Stimulated activated CD8-positive, alpha-beta memory T cell treated with anti-CD3 and anti-CD28 coated beads, Interleukin-15, amount 100 ng/mL, for 24 hours (primary cell): ENCODE results near the gene EPC2.
"Not testable (repeated sequence)": the region's sequence is repeated elsewhere in the genome, so short reads cannot be mapped to it uniquely, and the experiment has no call there.

Experiments
- DNase-seq: peaks from one replicate; pipeline ENCODE4 v3.0.0-alpha.2; 2020; ENCODE audit warnings: low read depth

EPC2 gene

DNA sequence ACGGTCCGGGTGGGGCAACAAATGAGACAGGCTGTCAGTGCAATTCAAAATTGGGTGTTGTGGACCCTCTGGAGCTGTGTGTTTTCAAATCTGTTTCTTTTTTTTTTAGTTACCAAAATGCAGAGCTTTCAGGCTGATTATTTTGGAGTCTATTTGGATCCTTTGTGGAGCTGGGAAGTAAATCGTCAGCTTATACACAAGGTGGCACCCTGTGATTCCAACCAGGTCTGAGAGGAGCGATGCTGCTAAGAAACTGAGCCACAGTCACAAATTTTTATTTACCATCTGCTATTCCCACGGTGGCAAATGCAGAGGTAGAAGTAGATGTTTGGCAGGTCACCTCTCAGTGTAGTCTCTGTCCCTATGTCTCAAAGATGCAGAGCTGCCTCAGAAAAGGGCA, 3.8 kb upstream of the EPC2 start:
- no peak for DNase-seq

DNA sequence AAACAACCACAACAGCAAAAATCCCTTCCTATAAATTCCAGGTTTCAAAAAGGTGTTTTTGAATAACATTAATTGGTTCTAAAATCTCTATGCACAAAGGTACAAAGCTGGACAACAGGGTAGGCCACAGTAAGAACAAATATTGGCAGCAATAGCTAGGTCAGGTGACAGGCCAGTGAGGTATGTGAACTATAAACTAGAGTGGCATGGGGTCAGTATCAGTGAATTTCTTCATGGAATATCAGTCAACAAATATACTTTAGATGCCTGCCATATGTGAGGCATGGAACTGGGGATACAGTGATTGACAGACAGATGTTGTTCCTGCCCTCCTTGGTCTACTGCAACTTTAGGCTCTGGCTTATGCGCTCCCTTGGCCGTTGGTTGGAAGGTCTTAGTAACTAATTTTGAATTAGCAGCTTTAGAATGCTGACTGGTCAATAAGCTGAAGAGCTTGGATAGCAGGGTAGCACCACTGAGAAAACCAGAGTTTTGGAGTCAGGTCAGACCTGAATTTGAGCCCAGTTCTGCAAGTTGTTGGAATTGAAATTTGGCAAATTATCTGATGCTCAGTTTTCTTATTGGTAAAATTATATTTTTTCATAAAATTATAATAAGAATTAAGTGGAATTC, 2.3 kb upstream of the EPC2 start:
- DNase-seq: no peak

DNA sequence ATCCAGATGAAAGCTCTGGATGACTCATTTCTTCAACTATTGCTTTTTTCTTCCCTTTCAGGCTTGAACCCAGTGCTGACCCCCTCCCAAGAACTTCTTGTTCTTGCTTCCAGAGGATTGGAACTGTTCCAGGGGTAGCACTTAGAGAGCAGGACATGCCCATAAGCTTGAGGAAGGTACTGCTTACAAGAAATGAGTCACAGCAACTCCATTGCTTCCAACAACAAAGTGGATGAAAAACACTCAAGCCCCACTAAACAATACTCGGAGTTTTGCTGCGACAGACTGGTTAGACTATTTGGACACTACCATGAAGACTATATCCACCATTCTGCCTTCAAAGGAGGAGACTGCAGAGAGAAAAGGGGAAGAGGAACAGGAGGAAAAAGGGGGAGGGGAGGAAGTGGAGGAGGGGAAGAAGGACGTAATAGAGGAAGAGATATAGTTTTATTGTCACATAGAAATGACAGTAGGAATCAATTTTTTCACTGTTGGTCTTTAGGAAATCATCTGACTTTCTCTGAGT, 1.6 kb upstream of the EPC2 start:
- DNase-seq: no peak

DNA sequence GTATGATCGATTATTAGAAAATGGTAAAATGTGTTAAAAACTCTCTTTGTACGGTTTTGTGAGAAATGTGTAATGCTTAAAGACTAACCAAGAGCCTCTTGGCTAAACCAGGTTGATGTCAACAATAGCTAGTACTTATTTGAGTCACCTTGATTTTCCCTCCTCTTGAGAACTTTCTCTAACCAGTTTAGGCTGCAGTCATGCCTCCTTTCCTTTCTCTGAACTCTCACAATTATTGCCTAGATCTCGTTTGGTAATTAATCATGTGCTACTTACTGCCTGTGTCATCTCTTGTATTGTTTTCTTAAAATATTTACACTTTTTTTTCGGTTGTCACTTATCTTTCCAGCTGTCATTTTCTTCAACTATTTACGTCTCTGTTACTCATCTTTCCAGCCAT, 1.1 kb upstream of the EPC2 start:
- no peak for DNase-seq

DNA sequence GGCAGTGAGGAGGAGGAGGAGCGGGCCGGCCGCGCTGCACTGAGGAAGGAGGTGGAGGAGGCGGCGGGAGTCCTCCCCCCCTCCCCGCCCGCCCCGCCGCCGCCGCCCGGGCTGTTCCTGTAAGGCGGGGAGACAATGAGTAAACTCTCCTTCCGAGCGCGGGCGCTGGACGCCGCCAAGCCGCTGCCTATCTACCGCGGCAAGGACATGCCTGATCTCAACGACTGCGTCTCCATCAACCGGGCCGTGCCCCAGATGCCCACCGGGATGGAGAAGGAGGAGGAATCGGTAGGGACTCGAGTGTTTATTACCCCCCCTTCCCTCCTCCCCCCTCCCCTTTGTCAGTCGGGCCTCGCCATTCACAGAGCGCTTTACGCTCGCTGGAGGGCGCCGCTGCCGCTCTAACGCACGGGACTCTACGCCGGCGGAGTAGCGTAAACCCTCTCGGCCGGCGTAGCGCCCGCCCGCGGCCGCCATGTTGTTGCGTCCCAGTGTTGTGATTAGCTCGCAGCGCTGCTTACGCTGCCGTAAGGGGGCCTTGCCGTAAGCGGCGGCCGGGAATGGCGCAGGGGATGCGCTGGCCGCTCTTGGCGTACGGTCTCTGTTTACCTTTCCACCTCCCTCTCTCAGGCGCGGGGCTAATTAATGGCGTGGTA, 460 bp downstream of the EPC2 start:
- DNase-seq: peak; percentile 95

DNA sequence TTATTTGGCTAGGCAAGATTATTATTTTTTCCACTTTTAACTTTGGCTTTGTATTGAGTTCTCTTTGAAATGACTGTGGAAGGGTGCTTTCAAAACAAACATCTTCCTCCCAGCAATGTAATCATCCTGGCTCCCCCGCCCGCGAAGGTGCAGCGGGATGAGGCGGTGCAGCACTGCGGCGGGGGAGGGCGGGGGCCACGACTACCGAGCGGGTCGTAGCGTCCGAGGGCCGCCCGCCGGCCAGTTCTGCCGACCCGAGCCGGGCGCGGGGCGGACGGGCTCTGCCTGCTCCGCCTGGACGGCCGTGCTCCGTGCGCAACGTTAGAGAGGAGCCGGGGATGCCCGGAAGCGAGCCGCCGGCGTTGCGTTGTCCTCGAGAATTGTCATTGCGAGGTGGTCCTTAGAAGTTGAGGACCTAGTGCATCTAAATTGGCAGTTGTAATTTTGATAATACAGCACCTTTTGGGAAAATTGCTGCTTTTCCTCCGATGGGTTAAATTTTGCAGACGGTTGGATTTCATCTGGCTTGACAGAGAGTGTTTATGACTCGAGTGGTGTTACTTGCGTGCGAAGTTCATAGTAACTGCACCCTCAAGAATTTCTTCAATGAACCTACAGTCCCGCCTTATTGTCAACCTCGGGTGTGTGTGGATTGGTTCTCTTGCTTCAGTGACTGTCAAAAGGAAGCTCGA, 1.1 kb downstream of the EPC2 start:
- DNase-seq: peak; percentile 18

DNA sequence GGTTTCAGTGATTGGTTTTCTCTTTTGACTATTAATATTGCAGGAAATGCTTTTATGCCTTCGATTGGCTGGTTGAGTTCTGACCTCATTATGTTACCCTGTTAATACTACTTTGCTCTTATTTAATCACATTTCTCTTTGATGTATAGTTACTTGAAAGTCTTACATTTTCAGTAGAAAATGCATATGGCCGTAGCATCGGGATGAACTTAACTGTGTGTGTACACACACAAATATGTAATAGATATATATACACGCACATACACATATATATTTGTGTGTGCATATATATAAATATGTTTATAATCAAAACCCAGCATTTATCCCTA, 1.6 kb downstream of the EPC2 start:
- no peak for DNase-seq

DNA sequence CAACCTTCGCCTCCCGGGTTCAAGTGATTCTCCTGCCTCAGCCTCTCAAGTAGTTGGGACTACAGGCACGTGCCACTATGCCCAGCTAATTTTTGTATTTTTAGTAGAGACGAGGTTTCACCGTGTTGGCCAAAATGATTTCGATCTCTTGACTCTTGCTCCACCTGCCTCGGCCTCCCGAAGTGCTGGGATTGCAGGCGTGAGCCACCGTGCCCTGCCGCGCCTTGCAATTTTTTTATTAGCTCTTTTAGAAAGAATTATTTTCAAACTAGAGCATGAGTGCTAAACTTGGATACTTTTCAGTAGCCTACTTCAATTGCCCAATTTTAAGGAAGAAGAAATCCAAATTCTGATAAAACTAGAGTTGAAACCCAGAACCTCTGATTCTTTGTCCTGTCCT, 3.2 kb downstream of the EPC2 start:
- DNase-seq: not testable (repeated sequence)

DNA sequence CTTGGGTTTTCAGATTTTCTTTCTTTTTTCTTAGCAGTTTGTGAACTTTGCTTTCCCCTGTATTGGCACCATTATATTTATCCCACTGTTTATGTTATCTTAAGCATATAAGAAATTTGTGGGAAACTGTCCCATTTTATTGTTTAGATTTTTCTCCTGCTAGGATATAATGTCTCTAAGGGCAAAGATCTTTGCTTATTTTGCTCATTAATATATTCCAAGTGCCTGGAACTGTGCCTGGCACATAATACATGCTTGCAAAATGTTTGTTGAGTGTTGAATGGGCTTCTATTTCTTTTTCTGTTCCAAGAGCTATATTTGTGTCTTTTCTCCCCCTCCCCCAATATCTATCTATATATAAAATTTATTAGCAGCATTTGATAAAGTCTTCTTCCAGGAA, 5.4 kb downstream of the EPC2 start:
- DNase-seq: no peak

DNA sequence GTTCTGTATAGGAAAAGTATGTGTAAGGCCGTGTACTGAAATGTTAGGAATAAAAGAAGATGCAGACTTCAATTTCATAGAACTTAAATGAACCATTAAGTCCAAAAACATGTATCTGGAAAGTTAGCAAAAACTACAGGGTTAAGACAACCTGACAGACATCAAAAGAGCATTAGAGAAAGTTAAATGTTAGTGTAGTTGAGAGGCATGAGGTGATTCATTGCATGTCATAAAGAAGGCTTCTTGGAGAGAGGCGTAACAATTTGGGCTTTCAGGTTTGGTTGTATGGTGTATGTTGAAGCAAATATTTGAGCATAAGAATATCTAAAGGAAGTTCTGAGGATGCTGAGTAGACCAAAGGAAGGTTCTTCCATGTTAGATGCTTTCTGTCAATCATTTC, 6.3 kb downstream of the EPC2 start:
- no peak for DNase-seq

DNA sequence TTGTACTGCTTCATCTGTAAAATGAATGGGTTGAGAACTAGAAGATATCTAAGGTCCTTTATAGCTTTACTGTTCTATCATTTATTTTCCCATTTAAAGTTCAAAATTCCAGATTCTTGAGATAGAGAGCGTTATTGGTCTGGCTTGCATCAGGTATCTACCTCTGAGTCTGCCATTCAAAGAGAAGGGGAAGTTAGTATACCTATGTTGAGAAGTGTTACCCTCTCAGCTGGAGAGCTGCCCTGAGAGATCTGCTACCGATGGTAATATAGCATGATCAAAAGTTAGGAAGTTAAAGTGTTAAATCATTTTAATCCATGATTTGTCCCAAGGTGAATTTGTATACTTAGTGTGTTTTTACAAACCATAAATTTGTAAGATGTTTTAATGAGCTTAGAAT, 7.4 kb downstream of the EPC2 start:
- no peak for DNase-seq

DNA sequence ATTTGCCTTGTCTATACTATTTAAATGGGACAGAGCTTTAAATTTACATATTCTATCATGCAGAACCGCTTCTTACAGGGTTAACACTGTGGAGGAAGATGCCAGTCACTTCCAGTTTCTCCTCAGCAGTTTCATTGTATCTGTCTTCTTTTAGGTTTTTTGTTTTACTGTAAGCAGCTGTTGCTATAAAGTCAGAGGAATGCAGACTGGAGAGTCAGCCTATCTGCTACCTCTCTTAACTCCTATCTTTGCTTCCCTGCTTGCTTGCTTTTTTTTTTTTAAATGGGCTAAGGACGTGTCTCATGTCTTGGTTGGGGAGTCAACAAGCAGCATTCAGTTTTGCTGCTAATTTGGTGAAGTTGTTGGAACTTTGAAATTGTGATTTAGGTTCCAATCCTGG, 8.9 kb downstream of the EPC2 start:
- no peak for DNase-seq

DNA sequence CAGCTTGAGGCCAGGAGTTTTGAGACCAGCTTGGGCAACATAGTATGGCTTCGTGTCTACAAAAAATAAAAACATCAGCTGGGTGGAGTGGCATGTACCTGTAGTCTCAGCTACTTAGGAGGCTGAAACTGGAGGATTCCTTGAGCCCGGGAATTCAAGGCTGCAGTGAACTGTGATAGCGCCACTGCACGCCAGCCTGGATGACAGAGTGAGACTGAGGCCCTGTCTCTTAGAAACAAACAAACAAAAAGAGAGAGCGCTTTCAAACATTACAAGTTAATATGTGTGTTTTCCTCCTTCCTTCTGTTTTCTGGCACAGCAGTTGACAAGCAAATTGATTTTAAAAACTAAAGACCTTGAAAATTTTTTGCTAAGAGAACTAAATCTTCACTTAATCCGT, 9.9 kb downstream of the EPC2 start:
- no peak for DNase-seq

DNA sequence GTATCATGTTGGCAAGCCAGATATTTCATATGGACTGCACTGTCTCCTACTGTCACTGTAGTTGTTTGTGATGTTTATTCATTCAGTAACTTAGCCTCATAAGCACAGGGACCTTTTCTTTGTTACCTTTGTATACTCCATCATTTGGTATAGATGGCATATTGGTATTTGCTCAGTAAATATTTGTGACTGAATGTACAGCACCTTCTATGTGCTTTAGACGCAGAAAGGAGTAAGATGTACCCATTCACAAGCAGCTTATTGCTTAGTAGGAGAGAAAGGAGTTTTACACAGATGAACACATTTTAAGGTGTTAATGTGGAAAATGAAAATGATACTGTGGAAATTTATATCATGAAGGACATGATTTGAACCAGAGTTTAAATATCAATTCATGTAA, 12.0 kb downstream of the EPC2 start:
- no peak for DNase-seq

DNA sequence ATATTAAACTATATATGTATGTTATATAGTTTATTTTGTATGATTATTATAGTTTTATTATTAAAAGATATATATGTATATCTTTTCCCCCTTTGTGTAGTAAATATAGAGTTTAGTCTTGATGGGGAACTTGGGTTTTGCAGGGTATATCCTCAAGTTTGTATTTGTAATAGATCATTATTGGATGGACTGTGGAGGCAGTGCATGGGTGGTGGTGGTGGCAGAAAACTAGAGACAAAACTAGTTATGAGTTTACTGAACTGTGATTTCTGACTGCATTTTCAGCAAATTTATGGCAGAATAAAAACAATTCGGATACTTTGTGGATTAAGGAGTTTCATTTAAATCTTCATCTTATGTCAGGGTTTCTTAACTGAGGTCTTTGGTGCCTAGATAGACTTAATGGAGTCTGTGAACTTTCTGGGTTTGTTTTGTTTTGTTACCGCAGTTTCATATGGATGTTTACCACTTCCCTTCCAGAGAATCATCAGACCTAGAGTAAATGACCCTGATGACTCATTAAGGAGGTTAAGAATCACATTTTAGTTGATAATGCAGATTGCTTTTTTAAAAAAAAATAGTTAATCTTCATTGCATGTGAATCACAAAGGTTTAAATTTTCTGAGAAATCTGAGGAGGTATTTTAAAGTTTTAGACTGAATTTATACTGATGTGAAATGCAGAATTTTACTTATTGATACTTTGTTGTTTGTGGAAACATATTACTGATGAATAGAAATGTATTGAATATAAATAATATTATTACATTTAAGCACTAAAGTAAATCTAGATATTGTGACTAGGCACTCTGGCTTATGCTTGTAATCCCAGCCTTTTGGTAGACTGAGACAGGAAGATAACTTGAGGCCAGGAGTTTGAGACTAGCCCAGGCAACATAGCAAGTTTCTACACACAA, 14.5 kb downstream of the EPC2 start:
- no peak for DNase-seq

DNA sequence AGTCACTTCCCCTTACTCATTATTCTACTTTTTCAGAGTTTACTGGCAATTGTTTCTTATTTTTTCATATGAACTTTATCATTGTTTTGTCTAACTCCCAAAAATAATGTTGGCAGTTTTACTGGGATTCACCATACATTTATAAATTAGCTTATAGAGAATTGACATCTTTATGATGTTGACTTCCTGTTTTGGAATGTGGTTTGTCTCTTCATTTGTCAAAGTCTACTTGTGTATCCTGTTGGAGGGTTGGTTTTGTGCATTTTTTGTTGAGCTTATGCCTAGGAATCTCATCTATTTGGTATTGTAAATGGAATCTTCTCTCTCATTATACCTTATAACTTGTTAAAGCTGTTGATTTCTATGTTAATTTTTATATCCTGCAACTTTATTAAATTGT, 16.4 kb downstream of the EPC2 start:
- no peak for DNase-seq

DNA sequence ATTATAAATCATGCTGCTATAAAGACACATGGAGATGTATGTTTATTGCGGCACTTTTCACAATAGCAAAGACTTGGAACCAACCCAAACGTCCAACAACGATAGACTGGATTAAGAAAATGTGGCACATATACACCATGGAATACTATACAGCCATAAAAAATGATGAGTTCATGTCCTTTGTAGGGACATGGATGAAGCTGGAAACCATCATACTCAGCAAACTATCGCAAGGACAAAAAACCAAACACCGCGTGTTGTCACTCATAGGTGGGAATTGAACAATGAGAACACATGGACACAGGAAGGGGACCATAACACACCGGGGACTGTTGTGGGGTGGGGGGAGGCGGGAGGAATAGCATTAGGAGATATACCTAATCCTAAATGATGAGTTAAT, 17.8 kb downstream of the EPC2 start:
- DNase-seq: not testable (repeated sequence)

DNA sequence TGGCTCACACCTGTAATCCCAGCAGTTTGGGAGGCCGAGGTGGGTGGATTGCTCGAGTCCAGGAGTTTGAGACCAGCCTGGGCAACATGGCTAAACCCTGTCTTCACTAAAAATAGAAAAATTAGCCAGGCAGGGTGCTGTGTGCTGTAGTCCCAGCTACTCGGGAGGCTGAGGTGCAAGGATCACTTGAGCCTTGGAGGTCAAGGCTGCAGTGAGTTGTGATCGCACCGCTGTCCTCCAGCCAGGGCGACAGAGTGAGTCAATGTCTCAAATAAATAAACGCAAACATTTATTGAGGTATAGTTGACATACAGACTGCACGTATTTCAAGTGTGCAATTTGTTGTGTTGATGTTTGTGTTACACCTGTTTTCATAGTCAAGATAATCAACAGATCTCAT, 19.7 kb downstream of the EPC2 start:
- no peak for DNase-seq

DNA sequence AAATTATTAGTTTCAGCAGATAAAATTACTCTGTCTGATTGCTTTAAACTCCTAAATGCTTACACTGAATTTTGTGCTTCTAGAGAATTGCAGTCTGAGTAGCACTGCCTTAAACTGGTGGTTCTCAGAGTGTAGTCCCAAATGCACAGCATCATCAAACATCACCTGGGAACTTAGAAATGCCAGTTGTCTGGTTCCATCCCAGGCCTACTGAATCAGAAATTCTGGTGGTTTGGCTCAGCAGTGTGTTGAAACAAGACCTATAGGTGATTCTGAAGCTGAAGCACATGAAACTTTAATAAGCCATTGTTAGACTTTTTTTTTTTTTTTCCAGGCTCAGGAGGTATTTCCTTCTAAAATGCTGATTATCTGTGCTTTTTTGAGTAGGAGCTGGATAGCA, 22.0 kb downstream of the EPC2 start:
- no peak for DNase-seq

DNA sequence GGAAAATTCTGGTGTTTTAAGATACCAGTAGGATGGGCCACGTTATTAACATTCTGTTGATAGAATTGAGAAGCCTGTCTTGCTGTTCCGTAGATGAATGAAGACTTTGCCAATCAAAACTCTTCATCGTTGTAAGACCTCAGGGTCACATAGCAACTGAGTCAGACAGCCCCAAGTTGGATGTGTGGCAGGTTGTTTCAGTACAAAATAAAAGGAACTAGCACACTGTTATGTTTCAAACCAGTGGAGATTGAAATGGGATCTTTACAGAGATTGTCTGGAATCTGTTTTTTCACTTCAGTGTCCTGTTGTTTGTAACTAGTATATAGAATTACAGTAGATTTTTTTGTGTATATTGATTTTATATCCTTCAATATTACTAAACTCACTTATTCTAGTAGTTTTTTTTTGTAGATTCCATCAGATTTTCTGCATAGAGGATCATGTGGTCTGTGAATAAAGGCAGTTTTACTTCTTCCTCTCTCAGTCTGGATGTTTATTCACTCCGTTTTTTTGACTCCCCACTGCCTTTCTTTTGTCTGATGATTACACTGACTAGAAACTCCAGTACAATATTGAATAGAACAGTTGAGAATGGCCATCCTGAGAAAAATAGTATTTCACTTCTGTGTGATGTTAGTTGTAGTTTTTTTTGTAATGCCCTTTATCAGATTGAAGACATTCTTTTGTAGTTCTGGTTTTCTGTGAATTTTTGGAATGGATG, 22.7 kb downstream of the EPC2 start:
- DNase-seq: no peak

DNA sequence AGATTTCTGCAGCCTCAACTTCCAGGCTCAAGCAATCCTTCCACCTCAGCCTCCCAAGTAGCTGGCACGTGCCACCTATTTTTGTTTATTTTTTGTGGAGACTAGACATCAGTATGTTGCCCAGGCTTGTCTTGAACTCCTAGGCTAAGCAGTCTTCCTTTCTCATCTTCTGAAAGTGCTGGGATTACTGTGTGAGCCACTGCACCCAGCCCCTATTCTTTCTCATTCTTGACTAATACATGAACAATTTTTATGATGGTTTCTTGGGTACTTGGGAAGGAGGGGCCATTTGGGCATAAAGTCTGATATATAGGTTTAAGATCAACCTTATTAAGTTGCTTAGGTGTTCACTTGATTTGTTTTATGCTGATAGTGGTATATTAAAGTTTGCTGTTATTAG, 26.2 kb downstream of the EPC2 start:
- no peak for DNase-seq
